GM21737 (cell line): ENCODE results near the gene TMEM14A.

Experiments used
- ATAC-seq: cut with Tn5 transposase; IDR thresholded peaks from one replicate; pipeline ENCODE4 v1.9.1; 2021; ENCODE audit warnings: mild to moderate bottlenecking, moderate library complexity; ENCODE audit not compliant: unreplicated experiment

The TMEM14A gene, protein sequence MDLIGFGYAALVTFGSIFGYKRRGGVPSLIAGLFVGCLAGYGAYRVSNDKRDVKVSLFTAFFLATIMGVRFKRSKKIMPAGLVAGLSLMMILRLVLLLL

GRCh38 chr6:52670502-52671409 is at the start of gene TMEM14A:
Gene TMEM14A (plus strand): TSS chr6:52671113. CDS start chr6:52677103, 5,990 bp downstream.
- peak; percentile 94 for ATAC-seq

- no peak for ATAC-seq
Observed at GRCh38 chr6:52621631-52622030, 49.3 kb upstream of the TMEM14A start.

- ATAC-seq = no peak
Observed at GRCh38 chr6:52622810-52623209, 48.1 kb upstream of the TMEM14A start.

GRCh38 chr6:52632011-52632410 is 38.9 kb upstream of the TMEM14A start:
- no peak for ATAC-seq

- no peak for ATAC-seq
Observed at GRCh38 chr6:52634211-52634610, 36.7 kb upstream of the TMEM14A start.

GRCh38 chr6:52635049-52635577 is 35.8 kb upstream of the TMEM14A start:
- no peak for ATAC-seq

DNA sequence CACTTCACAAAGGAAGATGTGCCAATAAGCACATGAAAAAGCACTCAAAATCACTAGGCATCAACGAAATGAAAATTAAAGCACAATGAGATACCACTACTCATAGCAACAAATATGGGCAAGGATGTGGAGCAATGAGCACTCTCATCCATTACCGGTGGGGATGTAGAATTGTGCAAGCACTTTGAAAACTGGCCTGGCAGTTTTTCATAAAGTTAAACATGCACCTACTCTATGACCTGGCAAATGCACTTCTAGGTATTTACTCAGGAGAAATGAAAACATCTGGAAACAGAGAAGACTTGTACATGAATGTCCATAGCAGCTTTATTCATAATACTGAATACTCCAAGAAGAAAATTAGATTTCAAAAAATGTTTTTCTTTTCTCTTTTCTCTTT is 34.1 kb upstream of the TMEM14A start:
- no peak for ATAC-seq

DNA sequence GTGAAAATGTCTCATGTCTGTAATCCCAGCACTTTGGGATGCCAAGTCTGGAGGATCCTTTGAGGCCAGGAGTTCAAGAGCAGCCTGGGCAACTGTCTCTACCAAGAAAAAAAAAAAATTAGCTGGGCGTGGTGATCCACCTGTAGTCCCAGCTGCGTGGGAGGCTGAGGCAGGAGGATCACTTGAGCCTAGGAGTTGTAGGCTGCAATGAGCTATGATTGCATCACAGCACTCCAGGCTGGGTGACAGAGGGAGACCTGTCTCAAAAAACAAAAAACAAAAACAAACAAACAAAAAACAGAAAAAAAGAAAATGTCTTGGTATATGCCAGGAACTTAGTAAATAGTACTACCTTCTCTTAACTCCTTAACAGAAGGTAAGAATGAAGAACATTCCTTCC is 31.4 kb upstream of the TMEM14A start:
- ATAC-seq = no peak

- ATAC-seq = no peak
Observed at GRCh38 chr6:52640170-52640569, 30.7 kb upstream of the TMEM14A start.

DNA sequence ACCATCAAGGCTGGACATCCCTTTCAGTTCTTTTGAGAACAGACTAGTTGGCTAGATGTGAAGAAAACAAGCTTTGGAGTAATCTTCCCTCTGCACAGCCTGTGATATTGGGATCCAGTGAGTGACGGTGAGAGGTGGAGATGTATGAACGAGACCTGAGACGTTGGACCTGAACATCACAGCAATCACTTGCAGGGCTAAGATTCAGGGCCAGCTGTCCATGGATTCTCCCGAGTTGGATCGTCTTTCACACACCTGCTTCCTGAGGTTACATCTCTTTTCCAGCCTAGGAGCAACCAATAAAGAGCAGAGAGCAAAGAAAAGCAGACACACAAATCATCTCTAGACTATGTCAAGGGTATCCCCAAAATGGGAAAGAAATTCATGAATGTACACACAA is 30.0 kb upstream of the TMEM14A start:
- ATAC-seq = no peak

DNA sequence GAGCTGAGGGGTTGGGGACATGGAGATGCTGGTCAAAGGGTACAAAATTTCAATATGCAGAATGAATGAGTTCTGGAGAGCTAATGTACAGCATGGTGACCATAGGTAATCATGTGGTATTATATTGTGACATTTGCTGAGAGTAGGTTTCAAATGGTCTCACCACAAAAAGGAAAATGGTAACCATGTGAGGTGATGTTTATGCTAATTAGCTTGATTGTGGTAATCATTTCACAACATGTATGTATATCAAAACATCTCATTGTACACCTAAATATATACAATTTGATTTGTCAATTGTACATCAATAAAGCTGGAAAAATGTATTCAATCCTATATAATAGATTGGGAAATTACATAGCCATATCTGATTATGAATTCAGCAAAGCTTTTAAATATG is 29.5 kb upstream of the TMEM14A start:
- ATAC-seq = no peak

GRCh38 chr6:52641826-52642225 is 29.1 kb upstream of the TMEM14A start:
- ATAC-seq = no peak

GRCh38 chr6:52642368-52642767 is 28.5 kb upstream of the TMEM14A start:
- no peak for ATAC-seq

GRCh38 chr6:52643158-52643557 is 27.8 kb upstream of the TMEM14A start:
- no peak for ATAC-seq

- ATAC-seq = no peak
Observed at GRCh38 chr6:52644253-52644652, 26.7 kb upstream of the TMEM14A start.

GRCh38 chr6:52645976-52646375 is 24.9 kb upstream of the TMEM14A start:
- no peak for ATAC-seq

GRCh38 chr6:52647199-52647598 is 23.7 kb upstream of the TMEM14A start:
- ATAC-seq = no peak

DNA sequence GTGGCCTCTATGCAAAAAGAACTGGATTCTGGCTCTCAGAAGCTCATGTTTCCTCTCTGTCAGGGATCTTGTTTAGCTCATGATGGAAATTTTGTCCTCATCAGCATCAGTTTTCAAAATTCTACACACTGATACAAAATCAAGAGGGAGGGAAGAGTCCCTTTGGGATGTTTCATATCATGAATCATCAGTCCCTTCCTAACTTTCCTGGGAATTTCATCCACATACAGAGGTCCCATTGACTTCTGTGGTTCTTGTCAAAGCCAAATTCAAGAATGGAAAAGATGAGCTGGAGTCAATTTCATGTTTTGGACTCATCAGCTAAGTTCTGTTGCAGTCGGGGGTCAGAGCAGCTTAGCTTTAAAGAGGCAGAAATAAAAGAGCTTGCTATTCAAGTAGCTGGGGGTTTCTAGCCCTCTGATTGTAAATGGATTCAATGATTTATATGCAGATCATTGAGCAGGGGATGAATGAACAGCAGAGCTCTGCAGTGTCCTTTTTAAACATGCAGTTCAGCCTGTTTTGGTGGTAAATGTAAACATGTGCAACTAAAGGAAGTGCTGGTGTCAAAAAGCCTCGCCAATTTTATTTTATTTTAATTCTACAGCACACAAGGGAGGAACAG is 21.3 kb upstream of the TMEM14A start:
- ATAC-seq = no peak

- no peak for ATAC-seq
Observed at GRCh38 chr6:52650941-52651340, 20.0 kb upstream of the TMEM14A start.

DNA sequence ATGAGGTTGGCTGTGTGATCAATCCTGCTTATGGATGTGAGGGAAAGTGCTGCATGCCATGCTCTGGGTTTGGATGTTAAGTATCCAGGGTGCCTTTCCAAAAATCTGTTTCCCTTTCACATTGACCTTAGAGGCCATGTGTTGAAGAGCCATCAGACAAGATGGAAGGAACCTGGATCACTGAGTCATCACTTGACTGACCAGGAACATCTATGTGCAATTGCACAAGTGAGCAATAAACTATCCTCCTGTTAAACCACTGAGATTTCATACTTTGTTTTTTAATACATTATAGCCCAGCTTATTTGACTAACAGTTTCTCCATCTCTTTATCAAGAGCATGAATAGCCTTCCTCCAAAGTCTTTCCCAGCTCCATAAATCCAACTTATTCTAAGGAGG is 17.8 kb upstream of the TMEM14A start:
- ATAC-seq = no peak

DNA sequence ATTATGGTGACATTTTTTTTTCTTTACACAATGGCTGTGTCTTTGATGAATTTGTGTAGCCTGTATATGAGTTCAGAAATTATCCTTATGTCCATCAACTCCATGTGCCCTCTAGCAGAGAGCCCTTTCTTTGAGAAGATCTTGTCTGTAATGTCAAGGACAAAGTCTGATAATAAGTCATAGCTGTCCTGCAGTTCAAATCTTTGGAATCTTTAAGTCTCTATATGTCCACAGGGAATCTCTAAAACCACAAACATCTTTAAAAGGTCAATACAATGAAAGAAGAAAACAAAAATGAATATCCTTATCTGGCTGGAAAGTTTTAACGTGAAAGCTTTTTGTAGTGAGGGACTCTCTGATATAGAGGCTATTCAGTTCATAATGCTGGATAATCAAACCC is 16.9 kb upstream of the TMEM14A start:
- ATAC-seq = no peak

DNA sequence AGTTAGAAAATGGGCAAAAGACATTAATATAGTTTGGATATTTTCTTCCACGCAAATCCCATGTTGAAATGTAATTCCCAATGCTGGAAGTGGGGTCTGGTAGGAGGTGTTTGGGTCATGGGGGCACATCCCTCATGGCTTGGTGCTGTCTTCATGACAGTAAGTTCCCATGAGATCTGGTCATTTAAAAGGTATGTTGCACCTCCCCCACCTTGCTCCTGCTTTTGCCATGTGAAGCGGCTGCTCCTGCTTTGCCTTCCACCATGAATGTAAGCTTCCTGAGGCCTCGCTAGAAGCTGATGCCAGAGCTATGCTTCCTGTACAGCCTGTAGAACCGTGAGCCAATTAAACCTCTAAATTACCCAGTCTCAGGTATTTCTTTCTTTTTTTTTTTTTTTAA is 16.3 kb upstream of the TMEM14A start:
- ATAC-seq = no peak
